A549 (cell line): ENCODE data around the gene FEM1C. TPM values are rescaled to one million over a fixed set of nuclear protein-coding genes. Genes with fewer than 3 reads are reported as not detected.

Source experiments
- ATAC-seq, 2 experiments: fragments of 200-7000 bp in 1 of 2; fragments of >200 bp in 1 of 2; cut with Nextera tagmentation in 1 of 2; cut with Tn5 transposase in 1 of 2; 3 replicates each; pipeline versions ENCODE4 v1.8.0 to v1.9.1; 2018 to 2020; ENCODE audit warnings: mild to moderate bottlenecking in 1 of 2, moderate library complexity in 1 of 2
- CTCF ChIA-PET: fragments of 300-600 bp; sonication (Branson Sonifier 250); formaldehyde crosslinking; extraction: SDS; loops from one replicate; lab custom pipeline; 2021; ENCODE audit warnings: antibody characterized with exemption, inconsistent platforms; lab: Yijun Ruan, JAX
- POLR2A ChIA-PET: fragments of 350-600 bp; formaldehyde crosslinking; extraction: SDS; loops from one replicate; lab custom pipeline; 2021; ENCODE audit warnings: antibody characterized with exemption, inconsistent platforms; lab: Yijun Ruan, JAX
- DNase-seq, 2 experiments: peaks; one replicate each; pipeline versions ENCODE4 v3.0.0 to v3.0.0-alpha.2; 2011 to 2016; ENCODE audit warnings: low read depth in 1 of 2, low spot score in 1 of 2
- FAIRE-seq: peaks from 2 replicates; lab custom pipeline; 2011; peaks lifted over from hg19 to GRCh38; lab: Jason Lieb, UNC
- H3K27ac ChIP-seq, 2 experiments: fragments of >200 bp; sonication (Bioruptor Twin); formaldehyde crosslinking; 3 replicates each; pipeline ENCODE4 v1.5.1; 2016 to 2017
- H3K4me1 ChIP-seq: fragments of >200 bp; sonication (Bioruptor Twin); formaldehyde crosslinking; 3 replicates; pipeline ENCODE4 v1.6.1; 2016
- H3K4me2 ChIP-seq: fragments of >200 bp; sonication (Bioruptor Twin); formaldehyde crosslinking; 3 replicates; pipeline ENCODE4 v1.6.1; 2016
- H3K4me3 ChIP-seq: fragments of >200 bp; sonication (Bioruptor Twin); formaldehyde crosslinking; 3 replicates; pipeline ENCODE4 v1.5.1; 2016
- H3K9me3 ChIP-seq: fragments of >200 bp; sonication (Bioruptor Twin); formaldehyde crosslinking; 3 replicates; pipeline ENCODE4 v1.6.1; 2016
- CEBPB ChIP-seq, 2 experiments: fragments of >200 bp in 1 of 2; sonication (Bioruptor Twin) in 1 of 2; formaldehyde crosslinking in 1 of 2; IDR thresholded peaks; 2 replicates each; pipeline ENCODE4 v1.6.1; 2012 to 2016
- ESRRA ChIP-seq: fragments of 150-350 bp; IDR thresholded peaks from 2 replicates; pipeline ENCODE4 v1.6.1; 2014; ENCODE audit warnings: mild to moderate bottlenecking, low read length, borderline replicate concordance
- FOSB ChIP-seq: fragments of 250-450 bp; sonication (Bioruptor Pico); IDR thresholded peaks from 2 replicates; pipeline ENCODE4 v1.5.0; 2020; ENCODE audit warnings: mild to moderate bottlenecking, moderate library complexity
- FOXS1 ChIP-seq: fragments of 250-450 bp; sonication (Bioruptor Pico); IDR thresholded peaks from 2 replicates; pipeline ENCODE4 v1.5.0; 2020; ENCODE audit warnings: mild to moderate bottlenecking, moderate library complexity
- GATA3 ChIP-seq: IDR thresholded peaks from 2 replicates; pipeline ENCODE4 v1.6.1; 2012; ENCODE audit warnings: borderline replicate concordance
- HDAC2 ChIP-seq: fragments of 200-600 bp; sonication (generic); IDR thresholded peaks from 2 replicates; pipeline ENCODE4 v1.6.1; 2016
- HEYL ChIP-seq: fragments of 250-450 bp; sonication (Bioruptor Pico); IDR thresholded peaks from 2 replicates; pipeline ENCODE4 v1.8.0; 2021; ENCODE audit warnings: mild to moderate bottlenecking, moderate library complexity
- JUN ChIP-seq, 2 experiments: fragments of >200 bp; sonication (Bioruptor Twin); formaldehyde crosslinking; IDR thresholded peaks; 2 replicates in 1 of 2; 3 replicates in 1 of 2; pipeline ENCODE4 v1.6.1; 2016 to 2017
- MYC ChIP-seq: IDR thresholded peaks from 2 replicates; pipeline ENCODE4 v1.6.1; 2012; ENCODE audit warnings: mild to moderate bottlenecking, inconsistent platforms, low read length, improper control_type of control experiment, borderline replicate concordance
- NR3C1 ChIP-seq: fragments of >200 bp; sonication (Bioruptor Twin); formaldehyde crosslinking; IDR thresholded peaks from 3 replicates; pipeline ENCODE4 v1.6.1; 2017
- PHF8 ChIP-seq: fragments of 200-600 bp; sonication (generic); IDR thresholded peaks from 2 replicates; pipeline ENCODE4 v1.6.1; 2016; ENCODE audit warnings: low read depth, mild to moderate bottlenecking, antibody characterized with exemption, moderate library complexity, borderline replicate concordance
- POLR2A ChIP-seq: IDR thresholded peaks from 2 replicates; pipeline ENCODE4 v1.6.1; 2012; ENCODE audit warnings: mild to moderate bottlenecking, low read length
- SREBF2 ChIP-seq: fragments of 450-650 bp; IDR thresholded peaks from 2 replicates; pipeline ENCODE4 v1.6.1; 2014; ENCODE audit warnings: mild to moderate bottlenecking, moderate library complexity
- TFCP2L1 ChIP-seq: fragments of 250-450 bp; sonication (Bioruptor Pico); IDR thresholded peaks from 2 replicates; pipeline ENCODE4 v1.5.0; 2021; ENCODE audit warnings: mild to moderate bottlenecking
- ZFP36 ChIP-seq: fragments of 450-650 bp; IDR thresholded peaks from 2 replicates; pipeline ENCODE4 v1.6.1; 2014; ENCODE audit warnings: borderline replicate concordance; ENCODE audit not compliant: partially characterized antibody
- ZNF302 ChIP-seq: fragments of 250-450 bp; sonication (Bioruptor Pico); IDR thresholded peaks from 2 replicates; pipeline ENCODE4 v1.9.0; 2021; ENCODE audit warnings: inconsistent platforms, mild to moderate bottlenecking, moderate library complexity
- WGBS: methylation state at CpG from one replicate; pipeline ENCODE4 v1.1.6; 2017; ENCODE audit errors: missing lambda C conversion rate; 5-methylcytosine and 5-hydroxymethylcytosine counted together
- polyA minus RNA-seq: library from RNA; depleted of rRNA, polyadenylated mRNA; stranded (reverse); fragments of >200 nt; gene quantifications from 2 replicates; pipeline ENCODE4 v1.2.3, GENCODE V29; 2011; rRNA and poly(A)+ RNA removed
- polyA plus RNA-seq, 4 experiments: library from polyadenylated mRNA; depleted of rRNA in 3 of 4; stranded (reverse); fragments of >200 nt; fragmentation: RNase III in 1 of 4; extraction: RNeasy Plus Mini Kit Qiagen cat#74134 plus additional on column Dnase treatment in 1 of 4; gene quantifications; 2 replicates in 3 of 4; 3 replicates in 1 of 4; pipeline ENCODE4 v1.2.3, GENCODE V29; 2011 to 2017
- TF ChIP-seq, protein P1 (sequence below): IDR thresholded peaks from 2 replicates; pipeline ENCODE4 v1.6.1; 2012
- TF ChIP-seq, protein P2 (sequence below): IDR thresholded peaks from 2 replicates; pipeline ENCODE4 v1.6.1; 2012
- TF ChIP-seq, protein P3 (sequence below): fragments of 200-600 bp; sonication (generic); IDR thresholded peaks from 2 replicates; pipeline ENCODE4 v1.6.1; 2016; ENCODE audit warnings: antibody characterized with exemption, mild to moderate bottlenecking, moderate library complexity
- TF ChIP-seq, protein P4 (sequence below): fragments of 250-450 bp; sonication (Bioruptor Pico); IDR thresholded peaks from 2 replicates; pipeline ENCODE4 v1.5.0; 2020; ENCODE audit warnings: low read depth, mild to moderate bottlenecking, moderate library complexity
- TF ChIP-seq, protein P5 (sequence below): fragments of >200 bp; sonication (Bioruptor Twin); formaldehyde crosslinking; IDR thresholded peaks from 3 replicates; pipeline ENCODE4 v1.6.1; 2016
- TF ChIP-seq, protein P6 (sequence below): IDR thresholded peaks from 2 replicates; pipeline ENCODE4 v1.6.1; 2012; ENCODE audit warnings: low read depth, borderline replicate concordance
- TF ChIP-seq, protein P7 (sequence below): fragments of >200 bp; sonication (Bioruptor Twin); formaldehyde crosslinking; IDR thresholded peaks from 2 replicates; pipeline ENCODE4 v1.6.1; 2016

FEM1C gene, protein sequence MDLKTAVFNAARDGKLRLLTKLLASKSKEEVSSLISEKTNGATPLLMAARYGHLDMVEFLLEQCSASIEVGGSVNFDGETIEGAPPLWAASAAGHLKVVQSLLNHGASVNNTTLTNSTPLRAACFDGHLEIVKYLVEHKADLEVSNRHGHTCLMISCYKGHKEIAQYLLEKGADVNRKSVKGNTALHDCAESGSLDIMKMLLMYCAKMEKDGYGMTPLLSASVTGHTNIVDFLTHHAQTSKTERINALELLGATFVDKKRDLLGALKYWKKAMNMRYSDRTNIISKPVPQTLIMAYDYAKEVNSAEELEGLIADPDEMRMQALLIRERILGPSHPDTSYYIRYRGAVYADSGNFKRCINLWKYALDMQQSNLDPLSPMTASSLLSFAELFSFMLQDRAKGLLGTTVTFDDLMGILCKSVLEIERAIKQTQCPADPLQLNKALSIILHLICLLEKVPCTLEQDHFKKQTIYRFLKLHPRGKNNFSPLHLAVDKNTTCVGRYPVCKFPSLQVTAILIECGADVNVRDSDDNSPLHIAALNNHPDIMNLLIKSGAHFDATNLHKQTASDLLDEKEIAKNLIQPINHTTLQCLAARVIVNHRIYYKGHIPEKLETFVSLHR
- 7.9 and 8.4 TPM in 2 replicates for polyA plus RNA-seq (2011; rRNA removed)
- 1.3 and 1.8 TPM in 2 replicates for polyA plus RNA-seq (2012; cell fraction: cytosol; rRNA removed)
- 1.0 and 1.7 TPM in 2 replicates for polyA plus RNA-seq (2012; cell fraction: nucleus; rRNA removed)
- 5.6 to 6.8 TPM (median 6.3 TPM) in 3 replicates for polyA plus RNA-seq (2017; fragmentation: RNase III; extraction: RNeasy Plus Mini Kit Qiagen cat#74134 plus additional on column Dnase treatment)
- polyA minus RNA-seq, result 7.7 and 7.9 TPM in 2 replicates

DNA sequence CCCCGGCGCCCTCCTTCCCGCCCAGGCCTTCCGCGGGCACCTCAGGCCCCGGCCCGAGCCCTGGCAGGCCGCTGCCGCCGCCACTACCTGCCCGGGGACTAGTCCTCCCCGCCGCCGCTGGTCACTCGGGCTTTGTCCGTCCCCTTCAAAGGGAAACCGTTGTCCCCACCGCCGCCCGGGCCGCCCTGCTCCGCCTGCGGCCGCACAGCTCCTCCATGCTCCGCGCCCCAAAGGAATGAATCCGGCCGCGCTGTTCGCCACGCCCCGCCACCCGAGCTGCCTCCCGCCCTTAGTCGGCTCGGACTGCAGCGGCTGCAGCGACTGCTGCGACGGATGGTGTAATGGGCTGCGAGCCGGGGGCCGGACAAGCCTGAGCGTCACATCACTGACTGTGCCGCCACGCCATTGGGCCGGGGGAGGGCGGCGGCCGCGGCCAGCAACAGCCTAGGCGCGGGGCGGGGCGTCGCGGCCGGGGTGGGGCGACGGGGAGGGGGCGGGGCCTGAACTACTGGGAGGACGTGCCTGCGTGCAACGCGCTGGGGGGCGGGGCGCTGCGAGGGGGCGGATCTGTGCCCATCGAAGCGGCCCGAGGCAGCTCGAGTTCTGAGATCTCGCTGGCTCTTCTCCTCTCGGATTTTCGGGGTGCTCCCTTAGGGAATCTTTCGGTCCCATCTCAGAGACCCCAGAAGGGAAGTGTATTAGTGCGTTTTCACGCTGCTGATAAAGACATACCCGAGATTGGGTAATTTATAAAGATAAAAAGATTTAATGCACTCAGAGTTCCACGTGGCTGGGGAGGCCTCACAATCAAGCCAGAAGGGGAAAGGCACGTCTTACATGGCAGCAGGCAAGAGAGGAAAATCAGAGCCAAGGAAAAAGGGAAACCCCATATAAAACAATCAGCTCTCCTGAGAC lies at the start of gene FEM1C:
Gene FEM1C, minus strand, starts transcription at position 340 of the 915 bp plus-strand sequence. CDS start 1,282 bp downstream, outside the sequence.
- FAIRE-seq (no peak), ATAC-seq (peak; percentile 98 to 99), DNase-seq (peak; percentile 88 to 97)
- Histone ChIP-seq H3K9me3 (peaks cover 9% of the 10 kb centered on the region; the same call in 1 of the 3 replicates), H3K4me2 (peak within 1 kb of the TSS; percentile 77), H3K27ac (peak within 1 kb of the TSS; percentile 94 to 96), H3K4me3 (peak within 1 kb of the TSS; percentile 82), H3K4me1 (peaks cover 30% of the 10 kb centered on the region; the same call in 2 of the 3 replicates)
- CTCF ChIA-PET, result interaction anchor here (1.1 to 3.6 kb wide), 9 partner anchors 10 to 235 kb away, joined by 3 to 16 read pairs (median 5); no protein-coding TSS in a partner anchor
- POLR2A ChIA-PET, result interaction anchor here (0.6 to 2.5 kb wide), 21 partner anchors 10 to 248 kb away, joined by 3 to 12 read pairs (median 4); partner anchors contain the start of gene CCDC112
- TF ChIP-seq, protein P1, sequence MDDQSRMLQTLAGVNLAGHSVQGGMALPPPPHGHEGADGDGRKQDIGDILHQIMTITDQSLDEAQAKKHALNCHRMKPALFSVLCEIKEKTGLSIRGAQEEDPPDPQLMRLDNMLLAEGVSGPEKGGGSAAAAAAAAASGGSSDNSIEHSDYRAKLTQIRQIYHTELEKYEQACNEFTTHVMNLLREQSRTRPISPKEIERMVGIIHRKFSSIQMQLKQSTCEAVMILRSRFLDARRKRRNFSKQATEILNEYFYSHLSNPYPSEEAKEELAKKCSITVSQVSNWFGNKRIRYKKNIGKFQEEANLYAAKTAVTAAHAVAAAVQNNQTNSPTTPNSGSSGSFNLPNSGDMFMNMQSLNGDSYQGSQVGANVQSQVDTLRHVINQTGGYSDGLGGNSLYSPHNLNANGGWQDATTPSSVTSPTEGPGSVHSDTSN, result 0 out of 2 replicates have a peak, but pooled peaks have one; percentile 14
- TF ChIP-seq, protein P2, sequence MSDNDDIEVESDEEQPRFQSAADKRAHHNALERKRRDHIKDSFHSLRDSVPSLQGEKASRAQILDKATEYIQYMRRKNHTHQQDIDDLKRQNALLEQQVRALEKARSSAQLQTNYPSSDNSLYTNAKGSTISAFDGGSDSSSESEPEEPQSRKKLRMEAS, result peak; percentile 84
- TF ChIP-seq TFCP2L1 (CRISPR knock-in tag), result peak; percentile 45; the same call in 1 of the 2 replicates
- peak; percentile 40; the same call in 1 of the 2 replicates for TF ChIP-seq MYC
- TF ChIP-seq PHF8, result peak; percentile 98
- no peak for TF ChIP-seq SREBF2
- TF ChIP-seq, protein P3, sequence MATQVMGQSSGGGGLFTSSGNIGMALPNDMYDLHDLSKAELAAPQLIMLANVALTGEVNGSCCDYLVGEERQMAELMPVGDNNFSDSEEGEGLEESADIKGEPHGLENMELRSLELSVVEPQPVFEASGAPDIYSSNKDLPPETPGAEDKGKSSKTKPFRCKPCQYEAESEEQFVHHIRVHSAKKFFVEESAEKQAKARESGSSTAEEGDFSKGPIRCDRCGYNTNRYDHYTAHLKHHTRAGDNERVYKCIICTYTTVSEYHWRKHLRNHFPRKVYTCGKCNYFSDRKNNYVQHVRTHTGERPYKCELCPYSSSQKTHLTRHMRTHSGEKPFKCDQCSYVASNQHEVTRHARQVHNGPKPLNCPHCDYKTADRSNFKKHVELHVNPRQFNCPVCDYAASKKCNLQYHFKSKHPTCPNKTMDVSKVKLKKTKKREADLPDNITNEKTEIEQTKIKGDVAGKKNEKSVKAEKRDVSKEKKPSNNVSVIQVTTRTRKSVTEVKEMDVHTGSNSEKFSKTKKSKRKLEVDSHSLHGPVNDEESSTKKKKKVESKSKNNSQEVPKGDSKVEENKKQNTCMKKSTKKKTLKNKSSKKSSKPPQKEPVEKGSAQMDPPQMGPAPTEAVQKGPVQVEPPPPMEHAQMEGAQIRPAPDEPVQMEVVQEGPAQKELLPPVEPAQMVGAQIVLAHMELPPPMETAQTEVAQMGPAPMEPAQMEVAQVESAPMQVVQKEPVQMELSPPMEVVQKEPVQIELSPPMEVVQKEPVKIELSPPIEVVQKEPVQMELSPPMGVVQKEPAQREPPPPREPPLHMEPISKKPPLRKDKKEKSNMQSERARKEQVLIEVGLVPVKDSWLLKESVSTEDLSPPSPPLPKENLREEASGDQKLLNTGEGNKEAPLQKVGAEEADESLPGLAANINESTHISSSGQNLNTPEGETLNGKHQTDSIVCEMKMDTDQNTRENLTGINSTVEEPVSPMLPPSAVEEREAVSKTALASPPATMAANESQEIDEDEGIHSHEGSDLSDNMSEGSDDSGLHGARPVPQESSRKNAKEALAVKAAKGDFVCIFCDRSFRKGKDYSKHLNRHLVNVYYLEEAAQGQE, result 0 out of 2 replicates have a peak, but pooled peaks have one; percentile 4
- TF ChIP-seq FOSB, result no peak
- peak; percentile 94 for TF ChIP-seq ZFP36
- no peak for TF ChIP-seq ZNF302 (CRISPR knock-in tag)
- TF ChIP-seq, protein P4, sequence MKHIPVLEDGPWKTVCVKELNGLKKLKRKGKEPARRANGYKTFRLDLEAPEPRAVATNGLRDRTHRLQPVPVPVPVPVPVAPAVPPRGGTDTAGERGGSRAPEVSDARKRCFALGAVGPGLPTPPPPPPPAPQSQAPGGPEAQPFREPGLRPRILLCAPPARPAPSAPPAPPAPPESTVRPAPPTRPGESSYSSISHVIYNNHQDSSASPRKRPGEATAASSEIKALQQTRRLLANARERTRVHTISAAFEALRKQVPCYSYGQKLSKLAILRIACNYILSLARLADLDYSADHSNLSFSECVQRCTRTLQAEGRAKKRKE (CRISPR knock-in tag), result peak; percentile 38; the same call in 1 of the 2 replicates
- TF ChIP-seq FOXS1 (CRISPR knock-in tag), result 0 out of 2 replicates have a peak, but pooled peaks have one; percentile 19
- TF ChIP-seq, protein P5, sequence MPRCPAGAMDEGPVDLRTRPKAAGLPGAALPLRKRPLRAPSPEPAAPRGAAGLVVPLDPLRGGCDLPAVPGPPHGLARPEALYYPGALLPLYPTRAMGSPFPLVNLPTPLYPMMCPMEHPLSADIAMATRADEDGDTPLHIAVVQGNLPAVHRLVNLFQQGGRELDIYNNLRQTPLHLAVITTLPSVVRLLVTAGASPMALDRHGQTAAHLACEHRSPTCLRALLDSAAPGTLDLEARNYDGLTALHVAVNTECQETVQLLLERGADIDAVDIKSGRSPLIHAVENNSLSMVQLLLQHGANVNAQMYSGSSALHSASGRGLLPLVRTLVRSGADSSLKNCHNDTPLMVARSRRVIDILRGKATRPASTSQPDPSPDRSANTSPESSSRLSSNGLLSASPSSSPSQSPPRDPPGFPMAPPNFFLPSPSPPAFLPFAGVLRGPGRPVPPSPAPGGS, result peak; percentile 77; the same call in 1 of the 3 replicates
- TF ChIP-seq, protein P6, sequence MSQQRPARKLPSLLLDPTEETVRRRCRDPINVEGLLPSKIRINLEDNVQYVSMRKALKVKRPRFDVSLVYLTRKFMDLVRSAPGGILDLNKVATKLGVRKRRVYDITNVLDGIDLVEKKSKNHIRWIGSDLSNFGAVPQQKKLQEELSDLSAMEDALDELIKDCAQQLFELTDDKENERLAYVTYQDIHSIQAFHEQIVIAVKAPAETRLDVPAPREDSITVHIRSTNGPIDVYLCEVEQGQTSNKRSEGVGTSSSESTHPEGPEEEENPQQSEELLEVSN, result peak; percentile 64; the same call in 1 of the 2 replicates
- peak in 1 of 2 experiments; percentile 56; a peak in 2 of 4 replicates for TF ChIP-seq CEBPB (IDR thresholded peaks at IDR 0.05)
- TF ChIP-seq HDAC2, result no peak
- no peak for TF ChIP-seq NR3C1
- no peak; the same call in 1 of the 2 replicates for TF ChIP-seq GATA3
- peak; percentile 32 to 89; a peak in 4 of 5 replicates for TF ChIP-seq JUN (IDR thresholded peaks at IDR 0.05)
- TF ChIP-seq HEYL (CRISPR knock-in tag), result no peak
- no peak for TF ChIP-seq ESRRA
- peak; percentile 91 for TF ChIP-seq POLR2A
- TF ChIP-seq, protein P7, sequence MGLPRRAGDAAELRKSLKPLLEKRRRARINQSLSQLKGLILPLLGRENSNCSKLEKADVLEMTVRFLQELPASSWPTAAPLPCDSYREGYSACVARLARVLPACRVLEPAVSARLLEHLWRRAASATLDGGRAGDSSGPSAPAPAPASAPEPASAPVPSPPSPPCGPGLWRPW, result no peak
- WGBS, result 2% methylated on average over 16 of the region's 82 CpGs
